Right lobe of liver (tissue), 4 donors: ENCODE results near the gene RFTN2.
"Not testable (repeated sequence)": the region's sequence is repeated elsewhere in the genome, so short reads cannot be mapped to it uniquely, and the experiment has no call there.

Source experiments
- CTCF ChIP-seq, 4 donors: fragments of 200-600 bp in 3 of 4; fragments of 450-650 bp in 1 of 4; IDR thresholded peaks; one replicate each; pipeline versions ENCODE4 v1.5.1 to v1.8.0; 2016 to 2022; ENCODE audit warnings: antibody characterized with exemption in 4 of 4, mild to moderate bottlenecking in 2 of 4
- POLR2A ChIP-seq: fragments of 450-650 bp; IDR thresholded peaks from one replicate; pipeline ENCODE4 v1.6.1; 2017; ENCODE audit warnings: antibody characterized with exemption, mild to moderate bottlenecking
- donor health status: DM: no; HTN: no; CAD: no.
- donor health status: DM: no; HTN: no; CAD: no.
- donor health status: DM: no; HTN: yes; CAD: no.

DNA sequence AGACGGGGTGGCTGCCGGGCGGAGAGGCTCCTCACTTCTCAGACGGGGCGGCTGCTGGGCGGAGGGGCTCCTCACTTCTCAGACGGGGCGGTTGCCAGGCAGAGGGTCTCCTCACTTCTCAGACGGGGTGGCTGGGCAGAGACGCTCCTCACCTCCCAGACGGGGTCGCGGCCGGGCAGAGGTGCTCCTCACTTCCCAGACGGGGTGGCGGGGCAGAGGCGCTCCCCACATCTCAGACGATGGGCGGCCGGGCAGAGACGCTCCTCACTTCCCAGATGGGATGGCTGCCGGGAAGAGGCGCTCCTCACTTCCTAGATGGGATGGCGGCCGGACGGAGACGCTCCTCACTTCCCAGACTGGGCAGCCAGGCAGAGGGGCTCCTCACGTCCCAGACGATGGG is 21.2 kb upstream of the RFTN2 start:
- not testable (repeated sequence) for TF ChIP-seq POLR2A; CTCF (IDR thresholded peaks at IDR 0.05)
